ENCODE measurements around the gene SLC35A5.

- TF ChIP-seq EP300 (IDR thresholded peaks at IDR 0.05; ENCODE audit: low read depth) (no peak), POLR2A (IDR thresholded peaks at IDR 0.05) (no peak)
- TF ChIP-seq, protein P1, sequence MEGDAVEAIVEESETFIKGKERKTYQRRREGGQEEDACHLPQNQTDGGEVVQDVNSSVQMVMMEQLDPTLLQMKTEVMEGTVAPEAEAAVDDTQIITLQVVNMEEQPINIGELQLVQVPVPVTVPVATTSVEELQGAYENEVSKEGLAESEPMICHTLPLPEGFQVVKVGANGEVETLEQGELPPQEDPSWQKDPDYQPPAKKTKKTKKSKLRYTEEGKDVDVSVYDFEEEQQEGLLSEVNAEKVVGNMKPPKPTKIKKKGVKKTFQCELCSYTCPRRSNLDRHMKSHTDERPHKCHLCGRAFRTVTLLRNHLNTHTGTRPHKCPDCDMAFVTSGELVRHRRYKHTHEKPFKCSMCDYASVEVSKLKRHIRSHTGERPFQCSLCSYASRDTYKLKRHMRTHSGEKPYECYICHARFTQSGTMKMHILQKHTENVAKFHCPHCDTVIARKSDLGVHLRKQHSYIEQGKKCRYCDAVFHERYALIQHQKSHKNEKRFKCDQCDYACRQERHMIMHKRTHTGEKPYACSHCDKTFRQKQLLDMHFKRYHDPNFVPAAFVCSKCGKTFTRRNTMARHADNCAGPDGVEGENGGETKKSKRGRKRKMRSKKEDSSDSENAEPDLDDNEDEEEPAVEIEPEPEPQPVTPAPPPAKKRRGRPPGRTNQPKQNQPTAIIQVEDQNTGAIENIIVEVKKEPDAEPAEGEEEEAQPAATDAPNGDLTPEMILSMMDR (IDR thresholded peaks at IDR 0.05), result peak; percentile 42 to 49 (median 45)
Measured at GRCh38 chr3:112582244-112582874, 20.5 kb downstream of the SLC35A5 start.
